ENCODE measurements around the gene PHACTR1.

The PHACTR1 gene

DNA sequence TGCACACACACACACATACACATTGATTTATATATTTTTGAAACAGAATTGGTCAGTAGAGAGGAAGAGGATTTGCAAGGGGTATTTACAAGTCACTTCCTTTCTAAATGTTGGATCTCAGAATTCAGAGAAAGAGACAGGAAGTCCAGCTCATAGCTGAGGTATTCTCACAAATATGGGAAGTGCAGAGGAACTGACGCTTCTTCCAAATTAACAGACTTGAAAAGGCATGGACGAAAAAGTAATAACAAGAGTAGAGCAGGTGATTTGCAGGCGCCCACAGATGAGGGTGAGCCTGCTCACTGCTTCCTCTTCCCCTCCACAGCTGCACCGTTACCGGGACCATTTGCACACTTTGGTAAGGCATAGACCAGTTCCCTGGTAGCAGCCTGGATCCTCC is 246.4 kb downstream of the PHACTR1 start:
- no peak for DNase-seq (ENCODE audit: low read depth)
- no peak overlapping the region for H3K4me3 ChIP-seq (ENCODE audit: low read length)
- TF ChIP-seq, protein P1, sequence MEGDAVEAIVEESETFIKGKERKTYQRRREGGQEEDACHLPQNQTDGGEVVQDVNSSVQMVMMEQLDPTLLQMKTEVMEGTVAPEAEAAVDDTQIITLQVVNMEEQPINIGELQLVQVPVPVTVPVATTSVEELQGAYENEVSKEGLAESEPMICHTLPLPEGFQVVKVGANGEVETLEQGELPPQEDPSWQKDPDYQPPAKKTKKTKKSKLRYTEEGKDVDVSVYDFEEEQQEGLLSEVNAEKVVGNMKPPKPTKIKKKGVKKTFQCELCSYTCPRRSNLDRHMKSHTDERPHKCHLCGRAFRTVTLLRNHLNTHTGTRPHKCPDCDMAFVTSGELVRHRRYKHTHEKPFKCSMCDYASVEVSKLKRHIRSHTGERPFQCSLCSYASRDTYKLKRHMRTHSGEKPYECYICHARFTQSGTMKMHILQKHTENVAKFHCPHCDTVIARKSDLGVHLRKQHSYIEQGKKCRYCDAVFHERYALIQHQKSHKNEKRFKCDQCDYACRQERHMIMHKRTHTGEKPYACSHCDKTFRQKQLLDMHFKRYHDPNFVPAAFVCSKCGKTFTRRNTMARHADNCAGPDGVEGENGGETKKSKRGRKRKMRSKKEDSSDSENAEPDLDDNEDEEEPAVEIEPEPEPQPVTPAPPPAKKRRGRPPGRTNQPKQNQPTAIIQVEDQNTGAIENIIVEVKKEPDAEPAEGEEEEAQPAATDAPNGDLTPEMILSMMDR (conservative IDR thresholded peaks at IDR 0.05; ENCODE audit: low read depth, low read length): no peak

DNA sequence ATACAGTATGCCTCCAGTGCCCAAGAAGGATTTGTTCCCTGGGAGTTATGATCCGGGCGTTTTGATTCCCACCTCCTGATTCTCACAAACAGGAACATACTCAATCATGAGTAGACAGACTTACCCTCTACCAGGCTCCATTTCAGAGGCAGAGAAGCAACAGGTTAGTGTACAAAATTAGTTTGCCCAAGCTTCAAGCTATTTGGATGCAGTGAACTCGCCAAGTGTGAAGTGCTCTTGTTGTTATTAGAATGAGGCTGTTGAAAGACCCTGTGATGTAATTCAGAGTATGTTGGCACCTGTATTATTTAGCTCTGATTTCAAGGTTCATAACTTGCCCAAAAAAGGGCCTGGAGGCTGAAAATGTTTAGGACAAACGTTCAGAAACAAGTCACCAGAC is 247.0 kb downstream of the PHACTR1 start:
- TF ChIP-seq, protein P1 (conservative IDR thresholded peaks at IDR 0.05; ENCODE audit: low read depth, low read length): no peak
- H3K4me3 ChIP-seq (ENCODE audit: low read length): no peak overlapping the region
- DNase-seq (ENCODE audit: low read depth): no peak

DNA sequence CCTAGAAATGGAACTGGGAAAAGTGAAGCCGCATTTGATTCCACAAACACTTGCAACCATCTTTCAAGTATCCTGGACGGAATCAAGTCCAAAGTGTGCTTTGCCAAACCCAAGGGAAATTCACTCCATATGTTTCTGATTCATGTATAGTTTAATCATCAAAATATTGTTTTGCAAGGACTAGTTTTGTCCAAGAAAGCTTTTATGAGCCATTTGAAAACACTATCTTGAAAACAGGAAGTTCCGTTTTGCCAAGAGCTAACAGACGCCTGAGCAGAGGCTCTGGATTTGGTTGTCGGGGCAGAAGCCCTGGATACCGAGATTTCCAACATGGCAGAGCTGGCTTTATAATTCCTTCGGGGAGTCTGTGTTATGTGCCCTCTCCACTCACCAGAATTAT is 251.1 kb downstream of the PHACTR1 start:
- TF ChIP-seq, protein P1 (conservative IDR thresholded peaks at IDR 0.05; ENCODE audit: low read depth, low read length): no peak
- no peak overlapping the region for H3K4me3 ChIP-seq (ENCODE audit: low read length)
- no peak for DNase-seq (ENCODE audit: low read depth)

DNA sequence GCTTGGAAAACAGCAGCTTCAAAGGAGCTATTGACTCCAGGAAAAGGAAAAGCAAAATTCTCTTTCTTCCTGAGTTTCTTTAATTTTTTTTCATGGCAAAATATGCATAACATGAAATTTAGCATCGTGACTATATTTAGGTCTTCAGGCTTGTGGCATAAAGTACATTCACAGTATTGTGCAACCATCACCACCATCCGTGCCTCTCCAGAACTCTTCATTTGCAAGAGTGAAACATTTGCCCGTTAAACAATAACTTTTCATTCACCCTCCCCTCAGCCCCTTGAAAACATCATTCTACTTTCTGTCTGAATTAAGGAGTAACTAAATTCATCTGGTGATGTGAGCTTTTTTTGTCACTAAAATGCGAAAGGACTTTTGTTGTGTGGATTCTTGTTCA is 251.7 kb downstream of the PHACTR1 start:
- no peak for DNase-seq (ENCODE audit: low read depth)
- H3K4me3 ChIP-seq (ENCODE audit: low read length): no peak overlapping the region
- TF ChIP-seq, protein P1 (conservative IDR thresholded peaks at IDR 0.05; ENCODE audit: low read depth, low read length): no peak

DNA sequence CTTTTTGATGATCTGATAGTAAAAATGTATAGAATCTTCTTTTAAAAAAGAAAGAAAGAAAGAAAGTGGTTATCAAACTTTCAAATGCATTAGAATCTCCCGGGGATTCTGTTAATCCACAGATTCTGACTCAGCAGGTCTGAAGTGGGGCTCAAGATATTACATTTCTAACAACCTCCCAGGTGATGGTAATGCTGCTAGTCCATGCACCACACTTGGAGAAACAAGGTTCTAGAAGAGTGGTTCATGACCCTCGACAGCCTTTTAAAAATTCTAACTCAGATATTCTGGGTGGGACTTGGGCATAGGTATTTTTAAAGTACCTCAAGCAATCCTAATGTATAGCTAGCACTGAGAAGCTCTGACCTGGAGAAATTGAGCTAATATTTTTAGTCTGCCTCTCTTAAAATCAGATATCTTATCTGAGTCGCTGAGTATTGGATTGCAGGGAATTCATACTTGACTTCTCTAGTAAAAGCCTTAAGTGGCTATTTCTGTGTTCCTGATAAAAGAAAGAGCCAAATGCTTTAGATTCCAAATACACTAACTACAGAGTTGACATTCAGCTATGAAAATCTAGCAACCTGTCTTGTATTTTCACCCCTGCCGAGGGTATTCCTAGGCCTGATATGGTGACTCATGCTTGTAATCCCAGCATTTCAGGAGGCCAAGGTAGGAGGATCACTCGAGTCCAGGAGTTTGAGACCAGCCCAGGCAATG is 252.4 kb downstream of the PHACTR1 start:
- H3K4me3 ChIP-seq (ENCODE audit: low read length): no peak overlapping the region
- TF ChIP-seq, protein P1 (conservative IDR thresholded peaks at IDR 0.05; ENCODE audit: low read depth, low read length): no peak
- DNase-seq (ENCODE audit: low read depth): no peak

DNA sequence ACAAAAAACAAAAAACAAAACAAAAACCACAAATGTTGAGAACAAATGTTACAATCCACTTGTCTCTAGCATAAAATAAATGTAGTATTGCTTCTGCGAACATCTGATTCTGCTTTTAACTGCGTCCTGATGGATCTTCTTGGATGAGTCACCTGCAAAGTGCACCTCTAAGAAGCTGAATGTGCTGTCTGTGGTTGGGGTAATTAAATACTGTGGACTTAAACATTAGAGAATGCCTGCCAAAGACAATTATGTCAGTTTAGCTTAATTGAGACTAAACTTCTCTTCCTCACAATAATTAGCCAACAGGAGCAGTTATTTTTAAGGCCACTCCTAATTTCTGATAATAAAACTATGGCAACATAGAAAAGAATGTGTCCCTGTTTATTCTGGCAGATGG is 253.4 kb downstream of the PHACTR1 start:
- TF ChIP-seq, protein P1 (conservative IDR thresholded peaks at IDR 0.05; ENCODE audit: low read depth, low read length): no peak
- no peak overlapping the region for H3K4me3 ChIP-seq (ENCODE audit: low read length)
- no peak for DNase-seq (ENCODE audit: low read depth)

DNA sequence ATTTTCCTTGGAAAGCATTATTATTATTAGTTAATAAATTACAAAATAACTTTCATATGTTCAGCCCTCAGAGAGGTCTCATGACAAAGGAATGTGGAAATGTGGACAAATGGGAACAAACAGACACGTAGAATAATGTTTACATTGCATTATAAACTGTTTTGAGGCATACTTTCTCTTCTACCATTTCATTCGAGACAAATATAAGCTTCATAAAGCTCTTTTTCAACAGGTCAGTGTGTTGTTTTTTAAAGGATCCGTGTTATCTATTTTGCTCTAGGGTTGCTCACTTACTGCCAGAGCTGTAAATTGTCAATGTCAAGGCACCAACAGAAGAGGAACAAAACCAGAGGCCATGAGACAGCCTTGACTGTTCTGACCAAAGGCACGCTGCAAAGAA is 256.8 kb downstream of the PHACTR1 start:
- TF ChIP-seq, protein P1 (conservative IDR thresholded peaks at IDR 0.05; ENCODE audit: low read depth, low read length): no peak
- DNase-seq (ENCODE audit: low read depth): no peak
- no peak overlapping the region for H3K4me3 ChIP-seq (ENCODE audit: low read length)
